SK-N-MC (cell line): ENCODE data around the gene KLHL33.
A peak's percentile ranks its signal among the peaks of the same experiment; 100 is the strongest.

Source experiments
- DNase-seq: peaks from one replicate; pipeline ENCODE4 v3.0.0-alpha.2; 2011; ENCODE audit warnings: low read depth, low spot score
- H3K27ac ChIP-seq: fragments of 200-600 bp; sonication (generic); 2 replicates; pipeline ENCODE4 v1.5.1; 2016; ENCODE audit warnings: mixed run types
- H3K36me3 ChIP-seq: fragments of 200-600 bp; sonication (generic); 2 replicates; pipeline ENCODE4 v1.6.1; 2017; ENCODE audit warnings: antibody characterized with exemption, low read length, mixed read lengths; ENCODE audit not compliant: insufficient read depth
- H3K4me3 ChIP-seq: fragments of 200-600 bp; sonication (generic); 2 replicates; pipeline ENCODE4 v1.5.1; 2016
- H3K9ac ChIP-seq: fragments of 200-600 bp; sonication (generic); 2 replicates; pipeline ENCODE4 v1.8.0; 2017; ENCODE audit warnings: mixed run types, mixed read lengths; ENCODE audit not compliant: insufficient read length
- H3K9me3 ChIP-seq: fragments of 200-600 bp; sonication (generic); 2 replicates; pipeline ENCODE4 v1.6.1; 2017; ENCODE audit warnings: low read depth, mild to moderate bottlenecking, antibody characterized with exemption, low read length, moderate library complexity, mixed read lengths
- EZH2 ChIP-seq: fragments of 200-600 bp; sonication (generic); IDR thresholded peaks from one replicate; pipeline ENCODE4 v1.6.1; 2017; ENCODE audit warnings: antibody characterized with exemption
- FOXP2 ChIP-seq: optimal IDR thresholded peaks from 2 replicates; pipeline ENCODE3; 2011; ENCODE audit warnings: mild to moderate bottlenecking, moderate library complexity; ENCODE audit not compliant: insufficient read depth; ENCODE audit errors: extremely low read length, control extremely low read depth
- POLR2AphosphoS5 ChIP-seq: IDR thresholded peaks from 2 replicates; pipeline ENCODE4 v1.6.1; 2012; ENCODE audit warnings: mild to moderate bottlenecking, low read depth, low read length, borderline replicate concordance

KLHL33 gene

GRCh38 chr14:20435582-20436362, at the start of gene KLHL33:
Gene KLHL33 (minus strand): TSS chr14:20436166. CDS start chr14:20435811, 355 bp downstream.
- TF ChIP-seq EZH2: no peak
- no peak for TF ChIP-seq POLR2AphosphoS5
- no peak for TF ChIP-seq FOXP2
- Histone ChIP-seq H3K9ac (no peak within 1 kb of the TSS), H3K27ac (no peak within 1 kb of the TSS), H3K9me3 (no peaks in the 10 kb centered on the region), H3K4me3 (no peak within 1 kb of the TSS), H3K36me3 (no peaks in the 10 kb centered on the region)
- DNase-seq: no peak

- Histone ChIP-seq H3K36me3 (peaks cover 10% of the 10 kb centered on the region), H3K9me3 (no peaks in the 10 kb centered on the region), H3K9ac (no peak overlapping the region), H3K4me3 (no peak overlapping the region), H3K27ac (no peak overlapping the region)
- TF ChIP-seq EZH2 (no peak), FOXP2 (no peak), POLR2AphosphoS5 (no peak)
- no peak for DNase-seq
Observed at GRCh38 chr14:20482382-20482781, 46.4 kb upstream of the KLHL33 start.

- no peak for DNase-seq
- Histone ChIP-seq H3K9ac (no peak overlapping the region), H3K9me3 (no peaks in the 10 kb centered on the region), H3K4me3 (no peak overlapping the region), H3K36me3 (peaks cover 44% of the 10 kb centered on the region), H3K27ac (no peak overlapping the region)
- TF ChIP-seq EZH2 (no peak), POLR2AphosphoS5 (no peak), FOXP2 (no peak)
Observed at GRCh38 chr14:20478894-20479293, 42.9 kb upstream of the KLHL33 start.

- DNase-seq: no peak
- peaks cover 59% of the 10 kb centered on the region for H3K36me3 ChIP-seq
- no peak overlapping the region for H3K9ac ChIP-seq
- H3K27ac ChIP-seq: peak overlapping the region; percentile 51
- no peaks in the 10 kb centered on the region for H3K9me3 ChIP-seq
- no peak overlapping the region for H3K4me3 ChIP-seq
- TF ChIP-seq EZH2 (no peak), POLR2AphosphoS5 (0 out of 2 replicates have a peak, but pooled peaks have one; percentile 28), FOXP2 (no peak)
Observed at GRCh38 chr14:20477211-20477876, 41.4 kb upstream of the KLHL33 start.

- peaks cover 65% of the 10 kb centered on the region for H3K36me3 ChIP-seq
- H3K4me3 ChIP-seq: no peak overlapping the region
- DNase-seq: no peak
- H3K9me3 ChIP-seq: no peaks in the 10 kb centered on the region
- H3K9ac ChIP-seq: no peak overlapping the region
- TF ChIP-seq EZH2 (no peak), FOXP2 (no peak), POLR2AphosphoS5 (no peak)
- peak overlapping the region; percentile 51 for H3K27ac ChIP-seq
Observed at GRCh38 chr14:20476776-20477175, 40.8 kb upstream of the KLHL33 start.

GRCh38 chr14:20472536-20473169, 36.7 kb upstream of the KLHL33 start:
- DNase-seq: no peak
- H3K36me3 ChIP-seq: peaks cover 58% of the 10 kb centered on the region
- H3K27ac ChIP-seq: no peak overlapping the region
- TF ChIP-seq POLR2AphosphoS5: no peak
- TF ChIP-seq EZH2: no peak
- no peak for TF ChIP-seq FOXP2
- H3K9ac ChIP-seq: no peak overlapping the region
- no peak overlapping the region for H3K4me3 ChIP-seq
- H3K9me3 ChIP-seq: no peaks in the 10 kb centered on the region

GRCh38 chr14:20470603-20470901, 34.6 kb upstream of the KLHL33 start:
- H3K9me3 ChIP-seq: no peaks in the 10 kb centered on the region
- TF ChIP-seq FOXP2 (no peak), POLR2AphosphoS5 (no peak), EZH2 (no peak)
- H3K4me3 ChIP-seq: peak overlapping the region; percentile 100
- peaks cover 38% of the 10 kb centered on the region for H3K36me3 ChIP-seq
- DNase-seq: no peak
- peak overlapping the region; percentile 85 for H3K9ac ChIP-seq
- no peak overlapping the region for H3K27ac ChIP-seq

- Histone ChIP-seq H3K9me3 (no peaks in the 10 kb centered on the region), H3K36me3 (peaks cover 32% of the 10 kb centered on the region), H3K9ac (peak overlapping the region; percentile 85), H3K4me3 (peak overlapping the region; percentile 100), H3K27ac (no peak overlapping the region)
- no peak for TF ChIP-seq FOXP2
- TF ChIP-seq POLR2AphosphoS5: no peak
- TF ChIP-seq EZH2: no peak
- no peak for DNase-seq
Observed at GRCh38 chr14:20469890-20470602, 34.1 kb upstream of the KLHL33 start.
